Glutamatergic neuron (in vitro differentiated cells): Measurements from ENCODE around the gene PIGV. TPM values are rescaled to one million over a fixed set of nuclear protein-coding genes. Genes with fewer than 3 reads are reported as not detected.
A peak's percentile ranks its signal among the peaks of the same experiment; 100 is the strongest.

Experiments used
- DNase-seq: peaks from one replicate; pipeline ENCODE4 v3.0.0; 2022
- H3K27ac Mint-ChIP-seq: one replicate; pipeline ENCODE4 v1.8.0; 2020; ENCODE audit warnings: mild to moderate bottlenecking, mixed read lengths, inconsistent platforms; ENCODE audit not compliant: unreplicated experiment
- H3K27me3 Mint-ChIP-seq: one replicate; pipeline ENCODE4 v1.8.0; 2020; ENCODE audit warnings: mild to moderate bottlenecking, moderate library complexity, mixed read lengths, inconsistent platforms; ENCODE audit not compliant: unreplicated experiment
- H3K36me3 Mint-ChIP-seq: one replicate; pipeline ENCODE4 v1.8.0; 2020; ENCODE audit warnings: mild to moderate bottlenecking, mixed read lengths, inconsistent platforms; ENCODE audit not compliant: unreplicated experiment
- H3K4me1 Mint-ChIP-seq: one replicate; pipeline ENCODE4 v1.8.0; 2020; ENCODE audit warnings: mild to moderate bottlenecking, low read depth, mixed read lengths, inconsistent platforms; ENCODE audit not compliant: unreplicated experiment
- H3K4me3 Mint-ChIP-seq: one replicate; pipeline ENCODE4 v1.8.0; 2020; ENCODE audit warnings: mild to moderate bottlenecking, mixed read lengths, inconsistent platforms; ENCODE audit not compliant: unreplicated experiment
- H3K9me3 Mint-ChIP-seq: one replicate; pipeline ENCODE4 v1.8.0; 2020; ENCODE audit warnings: mild to moderate bottlenecking, moderate library complexity, mixed read lengths, inconsistent platforms; ENCODE audit not compliant: unreplicated experiment
- CTCF ChIP-seq: fragments of 200-600 bp; sonication (generic); IDR thresholded peaks from one replicate; pipeline ENCODE4 v1.5.0; 2021; ENCODE audit not compliant: partially characterized antibody, unreplicated experiment
- total RNA-seq: library from RNA; stranded (reverse); fragmentation: NEBNext Ultra II Directional; extraction: Animal tissue kit (Norgen Biotek cat#: 25700); gene quantifications from one replicate; pipeline ENCODE4 v1.2.1, GENCODE V29; 2021; ENCODE audit not compliant: unreplicated experiment

Gene PIGV
- total RNA-seq, 1 donor from 2014 or later = 6.7 TPM

GRCh38 chr1:26784023-26784871 lies 3.5 kb upstream of the PIGV start:
- no peak for TF ChIP-seq CTCF
- Mint-ChIP-seq H3K4me3 (no peak overlapping the region), H3K27ac (no peak overlapping the region), H3K4me1 (peaks cover 31% of the 10 kb centered on the region), H3K27me3 (peaks cover 14% of the 10 kb centered on the region), H3K36me3 (peaks cover under 1% of the 10 kb centered on the region), H3K9me3 (peaks cover 18% of the 10 kb centered on the region)
- no peak for DNase-seq

GRCh38 chr1:26784886-26785285 lies 2.9 kb upstream of the PIGV start:
- Mint-ChIP-seq H3K9me3 (peaks cover 18% of the 10 kb centered on the region), H3K36me3 (no peaks in the 10 kb centered on the region), H3K27me3 (peaks cover 14% of the 10 kb centered on the region), H3K27ac (no peak overlapping the region), H3K4me1 (peaks cover 31% of the 10 kb centered on the region), H3K4me3 (no peak overlapping the region)
- TF ChIP-seq CTCF = no peak
- DNase-seq = no peak

- peak overlapping the region; percentile 97 for H3K4me3 Mint-ChIP-seq
- H3K27ac Mint-ChIP-seq = peak overlapping the region; percentile 99
- peaks cover 18% of the 10 kb centered on the region for H3K9me3 Mint-ChIP-seq
- peaks cover 12% of the 10 kb centered on the region for H3K27me3 Mint-ChIP-seq
- DNase-seq = no peak
- H3K36me3 Mint-ChIP-seq = no peaks in the 10 kb centered on the region
- TF ChIP-seq CTCF = no peak
- H3K4me1 Mint-ChIP-seq = peaks cover 32% of the 10 kb centered on the region
Observed at GRCh38 chr1:26785611-26786436, 1.9 kb upstream of the PIGV start.

GRCh38 chr1:26786437-26787380 lies 1.0 kb upstream of the PIGV start:
- peaks cover 20% of the 10 kb centered on the region for H3K9me3 Mint-ChIP-seq
- peak; percentile 58 for DNase-seq
- H3K27ac Mint-ChIP-seq = peak overlapping the region; percentile 99
- peaks cover 11% of the 10 kb centered on the region for H3K27me3 Mint-ChIP-seq
- no peak for TF ChIP-seq CTCF
- H3K4me3 Mint-ChIP-seq = peak overlapping the region; percentile 97
- no peaks in the 10 kb centered on the region for H3K36me3 Mint-ChIP-seq
- peaks cover 41% of the 10 kb centered on the region for H3K4me1 Mint-ChIP-seq
